Keratinocyte (primary cell): ENCODE measurements around the gene EFNA1. TPM values are rescaled to one million over a fixed set of nuclear protein-coding genes. Genes with fewer than 3 reads are reported as not detected.
A peak's percentile ranks its signal among the peaks of the same experiment; 100 is the strongest.

ENCODE experiments used
- DNase-seq: peaks from one replicate; pipeline ENCODE4 v3.0.0-alpha.2; 2011; ENCODE audit warnings: low read depth, missing footprints, low spot score
- FAIRE-seq: peaks from 2 replicates; lab custom pipeline; 2011; peaks lifted over from hg19 to GRCh38; lab: Jason Lieb, UNC
- H2AFZ ChIP-seq: 2 replicates; pipeline ENCODE4 v1.6.0; 2012; ENCODE audit warnings: low read length, control low read depth, inconsistent platforms; ENCODE audit not compliant: control insufficient read depth
- H3K27ac ChIP-seq: 2 replicates; pipeline ENCODE4 v1.5.1; 2011; ENCODE audit warnings: low read length; ENCODE audit not compliant: control insufficient read depth, insufficient read depth
- H3K27me3 ChIP-seq: 3 replicates; pipeline ENCODE4 v1.6.0; 2011; ENCODE audit warnings: low read length; ENCODE audit not compliant: control insufficient read depth, insufficient read depth; ENCODE audit errors: extremely low read depth
- H3K36me3 ChIP-seq, 2 experiments: 2 replicates in 1 of 2; 3 replicates in 1 of 2; pipeline ENCODE4 v1.5.1; 2011; ENCODE audit warnings: low read length in 2 of 2, mild to moderate bottlenecking in 1 of 2; ENCODE audit not compliant: control insufficient read depth in 2 of 2, insufficient read depth in 2 of 2; ENCODE audit errors: extremely low read depth in 1 of 2
- H3K4me1 ChIP-seq: 3 replicates; pipeline ENCODE4 v1.5.1; 2011; ENCODE audit warnings: low read length; ENCODE audit not compliant: control insufficient read depth, insufficient read depth; ENCODE audit errors: extremely low read depth
- H3K4me2 ChIP-seq: 3 replicates; pipeline ENCODE4 v1.6.0; 2011; ENCODE audit warnings: low read depth, low read length; ENCODE audit not compliant: control insufficient read depth, insufficient read depth; ENCODE audit errors: extremely low read depth
- H3K4me3 ChIP-seq, 3 experiments: fragments of 200-600 bp in 1 of 3; sonication (generic) in 1 of 3; 2 replicates in 2 of 3; 3 replicates in 1 of 3; pipeline ENCODE4 v1.5.1; 2011 to 2016; ENCODE audit warnings: low read length in 3 of 3, mild to moderate bottlenecking in 3 of 3, control low read depth in 2 of 3, inconsistent platforms in 1 of 3, low read depth in 1 of 3, mixed read lengths in 1 of 3, mixed run types in 1 of 3, moderate library complexity in 1 of 3; ENCODE audit not compliant: control insufficient read depth in 2 of 3, insufficient read depth in 2 of 3; ENCODE audit errors: extremely low read depth in 1 of 3
- H3K79me2 ChIP-seq: 2 replicates; pipeline ENCODE4 v1.6.0; 2012; ENCODE audit warnings: low read length; ENCODE audit not compliant: control insufficient read depth, insufficient read depth
- H3K9ac ChIP-seq: 3 replicates; pipeline ENCODE4 v1.6.0; 2011; ENCODE audit warnings: low read length; ENCODE audit not compliant: control insufficient read depth, insufficient read depth; ENCODE audit errors: extremely low read depth
- H3K9me1 ChIP-seq: 3 replicates; pipeline ENCODE4 v1.6.0; 2011; ENCODE audit warnings: low read length; ENCODE audit not compliant: control insufficient read depth, insufficient read depth; ENCODE audit errors: extremely low read depth
- H3K9me3 ChIP-seq: 2 replicates; pipeline ENCODE4 v1.5.1; 2012; ENCODE audit warnings: low read depth, low read length; ENCODE audit not compliant: control insufficient read depth
- H4K20me1 ChIP-seq: 3 replicates; pipeline ENCODE4 v1.6.0; 2011; ENCODE audit warnings: low read length; ENCODE audit not compliant: control insufficient read depth, insufficient read depth; ENCODE audit errors: extremely low read depth
- CTCF ChIP-seq, 3 experiments: IDR thresholded peaks in 1 of 3; conservative IDR thresholded peaks in 1 of 3; optimal IDR thresholded peaks in 1 of 3; 2 replicates in 2 of 3; 3 replicates in 1 of 3; pipeline versions ENCODE3 to v1.5.1; 2011; ENCODE audit warnings: low read length in 3 of 3, mild to moderate bottlenecking in 3 of 3, moderate library complexity in 2 of 3, control low read depth in 1 of 3, inconsistent platforms in 1 of 3; ENCODE audit not compliant: insufficient read depth in 2 of 3; ENCODE audit errors: extremely low read depth in 1 of 3
- EZH2 ChIP-seq: IDR thresholded peaks from one replicate; pipeline ENCODE4 v1.6.1; 2012; ENCODE audit warnings: inconsistent platforms, mild to moderate bottlenecking, low read length, moderate library complexity
- dilution Hi-C: fragments of 300-500 bp; cut with MboI; formaldehyde crosslinking; loops from one replicate; pipeline ENCODE4 v1.7.0; 2020; ENCODE audit warnings: low sequenced_read_pairs; ENCODE audit not compliant: extremely low pct_ligation_motif_present
- polyA plus RNA-seq, 5 experiments: library from polyadenylated mRNA; depleted of rRNA in 3 of 5; stranded (reverse) in 3 of 5; stranded (forward) in 1 of 5; unstranded in 1 of 5; fragments of >200 nt; gene quantifications; 1 replicate in 1 of 5; 2 replicates in 3 of 5; 3 replicates in 1 of 5; pipeline versions ENCODE4 v1.2.1 to v1.2.3, GENCODE V29; 2011 to 2012; ENCODE audit warnings: missing spikeins in 2 of 5, low read depth in 1 of 5, low replicate concordance in 1 of 5

Gene EFNA1
- polyA plus RNA-seq, 1 donor (not counting 4 experiments of a cell fraction or from before 2014, with no cell fraction given), result 77.5 TPM

GRCh38 chr1:155082301-155083051 is 45.2 kb upstream of the EFNA1 start:
- no peak for FAIRE-seq
- dilution Hi-C loops, result no loop called here
- Histone ChIP-seq H3K27me3 (peaks cover 38% of the 10 kb centered on the region), H3K27ac (no peak overlapping the region), H3K4me2 (peak overlapping the region; percentile 56), H3K4me1 (peaks cover 62% of the 10 kb centered on the region), H3K36me3 (no peaks in the 10 kb centered on the region), H3K9ac (peak overlapping the region; percentile 15), H4K20me1 (no peaks in the 10 kb centered on the region), H3K79me2 (no peaks in the 10 kb centered on the region), H2AFZ (peak overlapping the region; percentile 21), H3K4me3 (peak overlapping the region in 1 of 3 experiments; percentile 34), H3K9me3 (no peaks in the 10 kb centered on the region), H3K9me1 (no peaks in the 10 kb centered on the region)
- TF ChIP-seq CTCF (optimal IDR thresholded peaks at IDR 0.05 in 1 of 3, IDR thresholded peaks at IDR 0.05 in 1 of 3, conservative IDR thresholded peaks at IDR 0.05 in 1 of 3; ENCODE audit: extremely low read depth in 1 of 3, insufficient read depth in 2 of 3, low read length in 3 of 3) (no peak), EZH2 (peak; percentile 79)
- no peak for DNase-seq

GRCh38 chr1:155083052-155083541 is 44.6 kb upstream of the EFNA1 start:
- FAIRE-seq (no peak), DNase-seq (no peak)
- peaks cover 60% of the 10 kb centered on the region for H3K4me1 ChIP-seq
- H3K27ac ChIP-seq, result no peak overlapping the region
- H3K79me2 ChIP-seq, result no peaks in the 10 kb centered on the region
- H3K9ac ChIP-seq, result no peak overlapping the region
- H3K4me2 ChIP-seq, result peak overlapping the region; percentile 56
- TF ChIP-seq CTCF (optimal IDR thresholded peaks at IDR 0.05 in 1 of 3, IDR thresholded peaks at IDR 0.05 in 1 of 3, conservative IDR thresholded peaks at IDR 0.05 in 1 of 3; ENCODE audit: extremely low read depth in 1 of 3, insufficient read depth in 2 of 3, low read length in 3 of 3) (no peak), EZH2 (no peak)
- H2AFZ ChIP-seq, result peak overlapping the region; percentile 21
- peaks cover 38% of the 10 kb centered on the region for H3K27me3 ChIP-seq
- dilution Hi-C loops, result no loop called here
- H3K9me3 ChIP-seq, result no peaks in the 10 kb centered on the region
- H3K4me3 ChIP-seq, result no peak overlapping the region
- no peaks in the 10 kb centered on the region for H4K20me1 ChIP-seq
- no peaks in the 10 kb centered on the region for H3K9me1 ChIP-seq
- H3K36me3 ChIP-seq, result no peaks in the 10 kb centered on the region
